ENCODE measurements around the gene SAV1.
A peak's percentile ranks its signal among the peaks of the same experiment; 100 is the strongest.
"Not testable (repeated sequence)": the region's sequence is repeated elsewhere in the genome, so short reads cannot be mapped to it uniquely, and the experiment has no call there.

The SAV1 gene

DNA sequence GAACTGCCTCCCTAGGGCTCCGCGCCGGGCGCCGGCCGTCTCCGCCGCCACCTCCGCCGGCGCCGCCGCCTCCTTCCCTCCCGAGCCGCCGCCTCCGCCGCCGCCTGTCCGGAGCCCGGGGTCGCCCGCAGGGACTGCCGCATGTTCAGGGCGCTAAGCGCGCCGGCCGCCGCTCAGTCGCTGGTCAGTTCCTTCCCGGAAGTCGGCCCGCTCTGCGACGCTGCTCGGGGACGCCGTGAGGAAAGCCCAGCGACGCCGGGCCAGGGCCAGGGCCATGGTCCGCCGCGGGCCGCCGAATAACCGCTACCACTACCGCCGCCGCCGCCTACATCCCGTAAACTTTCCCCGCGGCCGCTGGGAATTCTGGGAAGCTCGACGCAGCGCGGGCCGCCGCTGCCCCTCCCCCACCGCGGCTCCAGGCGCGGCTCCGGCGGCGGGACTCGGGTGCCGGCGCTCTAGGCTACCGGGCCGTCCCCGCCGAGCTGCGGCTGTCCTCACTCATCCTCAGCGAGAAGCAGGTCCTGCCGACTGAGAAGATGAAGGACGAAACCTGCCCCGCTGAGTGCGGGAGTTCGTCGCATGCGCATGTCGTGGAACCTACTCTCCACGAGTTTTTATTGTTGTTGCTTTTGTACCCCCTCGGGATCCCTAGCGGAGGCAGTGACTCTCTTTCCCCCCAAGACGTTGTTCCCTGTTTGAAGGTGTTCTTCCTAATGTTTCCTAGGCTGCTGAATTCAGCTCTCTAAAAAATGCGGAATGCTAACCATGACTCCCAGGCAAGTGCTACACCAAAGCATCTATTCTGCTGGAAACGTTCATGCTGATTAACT lies at the start of gene SAV1:
Gene SAV1 (minus strand): TSS at position 311 of the 830 bp plus-strand sequence. CDS start 339 bp downstream, outside the sequence.
- DNase-seq: peak; percentile 43 to 96 (median 77)

DNA sequence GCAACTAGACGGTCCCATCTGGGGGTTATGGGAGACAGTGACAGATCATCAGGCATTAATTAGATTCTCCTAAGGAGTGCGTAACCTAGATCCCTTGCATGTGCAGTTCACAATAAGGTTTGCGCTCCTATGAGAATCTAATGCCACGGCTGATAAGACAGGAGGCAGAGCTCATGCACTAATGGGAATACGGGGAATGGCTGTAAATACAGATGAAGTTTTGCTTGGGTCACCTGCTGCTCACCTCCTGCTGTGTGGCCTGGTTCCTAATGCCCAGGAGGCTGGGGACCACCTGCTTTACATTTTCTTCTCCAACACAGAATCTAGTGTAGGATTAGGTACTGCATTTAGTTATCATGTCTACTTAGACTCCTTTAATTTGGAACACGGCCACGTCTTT lies 49.7 kb upstream of the SAV1 start:
- DNase-seq: no peak

DNA sequence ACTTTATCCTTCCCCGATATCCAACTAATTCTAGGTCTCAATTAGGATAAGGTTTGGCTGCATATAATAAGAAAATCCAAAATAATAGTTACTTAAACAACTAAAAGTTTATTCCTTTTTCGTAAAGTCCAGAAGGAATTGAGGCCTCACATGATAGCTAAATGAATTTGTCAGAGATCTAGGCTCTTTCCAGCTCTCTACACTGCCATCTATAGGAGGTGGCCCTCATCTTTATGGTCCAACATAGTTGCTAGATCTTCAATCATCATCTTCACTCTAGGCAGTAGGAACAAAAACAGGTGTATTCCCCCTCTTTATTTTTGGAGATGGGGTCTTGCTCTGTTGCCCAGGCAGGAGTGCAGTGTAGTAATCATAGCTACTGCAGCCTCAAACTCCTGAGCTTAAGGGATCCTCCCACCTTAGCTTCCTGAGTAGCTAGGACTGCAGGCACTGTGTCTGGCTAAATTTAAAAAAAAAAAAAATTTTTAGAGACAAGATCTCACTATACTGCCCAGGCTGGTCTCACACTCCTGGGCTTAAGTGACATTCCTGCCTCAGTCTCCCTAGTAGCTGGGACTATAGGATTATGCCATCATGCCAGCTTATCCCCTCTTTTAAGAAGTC lies 46.5 kb upstream of the SAV1 start:
- DNase-seq: peak in 7 of 51 donors; percentile 0 to 20 (median 6)

DNA sequence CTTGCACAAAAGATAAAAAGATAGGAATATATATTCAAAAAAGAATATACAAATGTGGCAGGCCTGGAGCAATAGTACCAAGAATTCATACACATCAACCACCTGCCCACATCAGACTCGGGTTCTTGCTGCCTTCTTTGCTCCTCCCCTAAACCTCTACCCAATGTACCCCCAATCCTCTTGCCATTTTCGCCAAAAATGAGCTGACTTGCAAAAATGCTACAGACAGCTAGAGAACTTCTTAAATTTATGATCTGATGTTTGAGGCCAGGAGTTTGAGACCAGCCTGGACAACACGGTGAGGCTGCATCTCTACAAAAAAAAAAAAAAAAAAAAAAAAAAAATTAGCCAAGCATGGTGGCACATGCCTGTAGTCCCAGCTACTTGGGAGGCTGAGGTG lies 42.9 kb upstream of the SAV1 start:
- DNase-seq: no peak

DNA sequence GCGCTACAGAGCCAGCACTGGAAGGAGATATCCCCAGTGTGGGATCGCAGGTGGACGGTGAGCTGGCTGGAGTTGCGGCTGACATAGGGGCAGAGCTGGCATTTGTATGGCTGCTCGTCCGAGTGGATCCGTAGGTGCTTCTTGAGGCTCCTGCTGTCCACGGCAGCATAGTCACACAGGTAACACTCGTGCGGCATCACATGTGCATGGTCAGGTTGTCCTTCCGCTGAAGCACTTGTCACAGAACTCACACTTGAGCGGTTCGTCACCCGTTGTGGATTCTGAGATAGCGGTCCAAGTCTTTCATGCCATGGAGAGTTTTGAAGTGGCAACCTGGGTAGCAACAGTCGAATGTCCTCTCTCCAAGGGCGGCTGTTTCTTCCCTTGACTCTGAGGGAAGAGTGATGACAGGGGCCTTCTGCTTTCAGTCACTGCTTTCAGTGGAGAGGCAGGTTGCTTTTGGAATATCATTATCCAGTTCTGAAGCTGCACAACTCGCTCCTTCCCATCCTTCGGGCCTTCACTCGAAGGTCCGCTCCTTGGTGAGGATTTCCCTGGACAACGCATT lies 37.0 kb upstream of the SAV1 start:
- DNase-seq: no peak

DNA sequence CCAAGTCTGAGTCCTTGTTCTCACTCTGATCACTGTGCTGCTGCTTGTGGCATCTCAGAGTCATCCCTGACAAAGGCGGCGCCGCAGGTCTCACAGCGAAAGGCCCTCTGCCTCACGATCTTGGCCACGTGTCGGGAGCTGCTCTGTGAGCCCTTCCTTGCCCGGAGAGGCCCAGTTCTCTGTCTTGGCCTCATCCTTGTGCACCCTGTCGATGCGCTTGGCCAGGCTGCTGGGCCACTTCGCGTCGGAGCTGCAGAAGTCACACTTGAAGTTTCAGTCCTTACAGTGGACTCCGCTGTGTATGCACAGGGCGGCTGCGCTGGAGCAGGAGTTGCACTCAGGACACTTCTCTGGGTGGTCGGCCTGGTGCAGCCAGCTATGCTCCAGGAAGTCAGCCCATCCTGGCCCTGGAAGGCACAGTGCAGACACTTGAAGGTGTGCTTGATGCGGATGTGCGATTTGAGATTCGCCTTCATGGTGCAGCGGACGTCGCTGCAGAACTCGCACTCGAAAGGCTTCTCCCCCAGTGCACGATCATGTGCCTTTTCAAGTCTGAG lies 36.4 kb upstream of the SAV1 start:
- DNase-seq: no peak

DNA sequence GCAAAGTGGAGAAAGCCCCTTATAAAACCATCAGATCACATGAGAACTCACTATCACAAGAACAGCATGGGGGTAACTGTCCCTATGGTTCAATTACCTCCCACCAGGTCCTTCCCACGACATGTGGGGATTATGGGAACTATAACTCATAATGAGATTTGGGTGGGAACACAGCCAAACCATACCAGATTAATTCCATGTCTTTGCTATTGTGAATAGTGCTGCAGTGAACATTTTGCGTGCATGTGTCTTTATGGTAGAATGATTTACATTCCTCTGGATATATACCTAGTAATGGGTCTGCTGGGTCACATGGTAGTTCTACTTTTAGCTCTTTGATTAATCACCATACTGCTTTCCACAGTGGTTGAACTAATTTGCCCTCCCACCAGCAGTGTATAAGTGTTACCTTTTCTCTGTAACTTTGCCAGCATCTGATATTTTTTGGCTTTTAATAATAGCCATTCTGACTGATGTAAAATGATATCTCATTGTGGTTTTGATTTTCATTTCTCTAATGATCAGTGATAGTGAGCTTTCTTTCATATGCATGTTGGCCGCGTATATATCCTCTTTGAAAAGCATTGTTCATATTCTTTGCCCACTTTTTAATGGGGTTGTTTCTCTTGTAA lies 29.7 kb upstream of the SAV1 start:
- DNase-seq: no peak

DNA sequence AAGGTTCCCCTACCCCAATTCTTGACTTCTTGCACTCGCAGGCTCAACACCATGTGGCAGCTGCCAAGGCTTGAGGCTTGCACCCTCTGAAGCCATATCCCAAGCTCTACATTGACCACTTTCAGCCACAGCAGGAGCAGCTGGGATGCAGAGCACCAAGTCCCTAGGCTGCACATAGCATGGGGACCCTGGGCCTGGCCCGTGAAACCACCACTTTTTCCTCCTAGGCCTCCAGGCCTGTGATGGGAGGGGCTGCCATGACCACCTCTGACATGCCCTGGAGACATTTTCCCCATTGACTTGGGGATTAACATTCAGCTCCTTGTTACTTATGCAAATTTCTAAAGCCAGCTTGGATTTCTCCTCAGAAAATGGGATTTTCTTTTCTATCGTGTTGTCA lies 26.2 kb upstream of the SAV1 start:
- not testable (repeated sequence) for DNase-seq

DNA sequence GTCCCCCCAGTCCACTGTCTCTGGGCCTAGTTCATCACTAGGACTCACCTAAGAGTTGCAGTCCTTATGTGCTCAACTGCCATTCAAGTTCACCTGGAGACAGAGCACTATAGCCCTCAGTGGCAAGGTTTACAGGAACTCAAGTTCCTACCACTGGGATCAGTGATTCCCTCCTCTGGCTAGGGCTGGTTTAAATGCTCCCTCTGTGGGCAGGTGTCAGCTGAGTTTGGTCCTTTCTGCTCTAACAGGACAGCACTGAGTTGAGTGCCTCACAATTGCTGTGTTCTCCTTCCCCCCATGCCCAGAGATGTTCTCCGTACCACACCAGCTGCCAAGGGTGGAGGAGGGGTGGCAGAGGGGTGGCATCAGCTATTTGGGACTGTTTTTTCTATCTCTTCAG lies 20.8 kb upstream of the SAV1 start:
- DNase-seq: no peak

DNA sequence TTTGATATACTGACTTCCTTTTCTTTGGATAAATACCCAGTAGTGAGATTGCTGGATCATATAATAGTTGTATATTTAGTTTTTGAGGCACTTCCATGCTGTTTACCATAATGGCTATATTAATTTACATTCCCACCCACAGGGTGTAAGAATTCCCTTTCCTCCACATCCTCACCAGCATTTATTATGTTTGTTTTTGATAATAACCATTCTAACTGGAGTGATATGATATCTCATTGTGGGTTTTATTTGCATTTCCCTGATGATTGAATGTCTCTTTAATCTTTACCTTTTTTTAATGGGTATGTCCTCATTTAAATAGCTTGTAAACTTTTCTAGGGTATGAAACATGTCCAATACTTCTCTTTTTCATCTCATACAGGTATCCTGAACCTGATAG lies 11.6 kb upstream of the SAV1 start:
- no peak for DNase-seq

DNA sequence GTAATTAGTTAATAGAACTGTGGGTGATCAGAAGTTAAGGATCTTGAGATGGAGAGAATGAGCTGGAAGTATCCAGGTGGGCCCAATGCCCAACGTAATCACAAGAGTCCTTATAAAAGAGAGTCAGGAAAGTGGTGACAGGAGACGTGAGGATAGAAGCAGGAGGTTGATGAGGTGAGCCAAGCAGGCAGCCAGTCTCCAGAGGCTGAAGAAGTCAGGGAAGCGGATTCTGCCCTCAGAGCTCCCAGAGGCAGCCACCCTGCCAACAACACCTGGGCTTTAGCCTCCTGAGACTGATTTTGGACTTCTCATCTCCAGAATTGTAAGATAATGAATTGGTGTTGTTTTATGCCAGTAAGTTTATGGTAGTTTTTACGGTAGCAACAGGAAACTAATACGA lies 10.1 kb upstream of the SAV1 start:
- no peak for DNase-seq

DNA sequence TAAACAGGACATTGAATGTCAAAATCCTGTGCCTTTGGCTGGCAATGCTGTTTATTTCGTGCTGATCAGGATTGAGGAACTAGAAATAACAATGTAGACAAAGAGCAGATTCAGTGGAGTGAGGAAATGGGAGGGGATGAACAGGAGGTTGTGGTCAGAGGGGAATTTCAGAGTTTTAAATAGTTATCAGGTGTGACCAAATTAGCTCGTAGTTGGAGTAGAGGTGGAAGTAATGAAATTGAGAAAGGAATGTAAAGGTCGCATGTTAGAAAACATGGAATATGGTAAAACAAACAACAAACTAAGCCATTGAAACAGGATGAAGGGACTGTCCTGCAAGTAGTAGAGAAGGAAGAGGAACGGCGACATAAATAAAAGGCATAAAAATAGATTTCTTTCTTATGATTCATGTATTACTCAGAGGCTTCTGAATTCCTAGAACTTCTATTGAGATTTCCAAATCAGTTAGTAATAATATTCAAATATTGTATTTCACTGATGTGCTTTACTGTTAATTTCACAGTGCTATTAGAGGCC lies 9.5 kb upstream of the SAV1 start:
- no peak for DNase-seq

DNA sequence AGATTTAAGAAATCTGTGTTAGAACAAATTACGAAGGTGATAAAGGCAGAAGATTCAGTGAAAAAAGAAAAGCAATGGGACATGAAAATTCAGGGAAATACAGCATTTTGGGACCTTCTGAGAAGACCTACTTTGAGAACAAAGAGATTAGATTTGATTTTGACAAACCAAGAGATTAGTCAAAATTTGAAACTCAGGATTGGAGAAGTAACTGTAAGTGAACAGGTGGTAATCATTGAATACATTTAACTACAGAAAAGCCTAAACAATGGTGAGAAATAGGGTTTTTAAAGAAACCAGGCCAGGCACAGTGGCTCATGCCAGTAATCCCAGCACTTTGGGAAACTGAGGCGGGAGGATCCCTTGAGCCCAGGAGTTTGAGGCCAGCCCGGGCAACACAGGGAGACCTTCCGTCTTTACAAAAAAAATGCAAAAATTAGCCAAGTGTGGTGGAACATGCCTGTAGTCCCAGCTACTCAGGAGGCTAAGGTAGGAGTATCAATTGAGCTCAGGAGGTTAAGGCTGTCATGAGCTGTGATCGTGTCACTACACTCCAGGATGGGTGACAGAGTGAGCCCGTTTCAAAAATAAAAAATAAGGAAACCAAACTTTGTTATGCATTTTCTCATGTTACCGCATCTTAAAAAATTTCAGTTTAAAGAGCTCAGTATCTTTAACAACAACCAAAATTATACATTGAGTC lies 8.9 kb upstream of the SAV1 start:
- DNase-seq: no peak

DNA sequence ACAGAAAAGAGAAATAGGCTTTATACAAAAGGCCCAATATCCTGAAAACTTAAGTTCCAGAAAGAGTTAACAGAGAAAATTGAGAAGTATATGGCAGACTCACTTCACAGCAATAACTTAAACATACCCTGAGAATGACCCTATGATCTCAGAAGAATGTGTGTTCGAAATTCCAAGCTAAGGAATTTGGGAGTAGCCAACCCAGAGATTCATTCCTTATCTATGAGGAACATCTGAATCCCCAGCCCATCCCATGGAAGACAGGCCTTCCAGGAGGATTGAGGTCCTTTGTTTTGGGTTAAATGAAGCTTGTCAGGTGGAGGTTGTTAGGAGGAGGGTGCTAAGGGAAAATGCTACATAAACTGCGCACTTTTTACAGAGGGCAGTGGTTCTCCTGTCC lies 7.5 kb upstream of the SAV1 start:
- DNase-seq: no peak

DNA sequence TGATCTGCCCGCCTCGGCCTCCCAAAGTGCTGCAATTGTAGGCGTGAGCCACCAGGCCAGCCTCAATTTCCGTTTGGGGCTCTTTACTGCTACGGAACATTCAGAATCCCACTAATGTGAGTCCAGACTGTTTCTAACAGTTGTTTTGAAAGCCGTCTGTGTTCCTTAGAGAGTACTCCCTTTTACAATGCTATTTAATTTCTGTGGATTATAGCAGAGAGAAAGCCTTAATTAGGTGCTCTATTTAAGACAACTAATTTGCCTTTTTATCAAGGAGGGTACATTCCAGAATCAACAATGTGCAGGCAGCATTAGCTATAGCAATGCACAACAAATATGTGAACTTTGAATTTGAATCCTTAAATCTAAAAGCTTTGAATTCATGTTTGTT lies 2.8 kb upstream of the SAV1 start:
- DNase-seq: no peak

DNA sequence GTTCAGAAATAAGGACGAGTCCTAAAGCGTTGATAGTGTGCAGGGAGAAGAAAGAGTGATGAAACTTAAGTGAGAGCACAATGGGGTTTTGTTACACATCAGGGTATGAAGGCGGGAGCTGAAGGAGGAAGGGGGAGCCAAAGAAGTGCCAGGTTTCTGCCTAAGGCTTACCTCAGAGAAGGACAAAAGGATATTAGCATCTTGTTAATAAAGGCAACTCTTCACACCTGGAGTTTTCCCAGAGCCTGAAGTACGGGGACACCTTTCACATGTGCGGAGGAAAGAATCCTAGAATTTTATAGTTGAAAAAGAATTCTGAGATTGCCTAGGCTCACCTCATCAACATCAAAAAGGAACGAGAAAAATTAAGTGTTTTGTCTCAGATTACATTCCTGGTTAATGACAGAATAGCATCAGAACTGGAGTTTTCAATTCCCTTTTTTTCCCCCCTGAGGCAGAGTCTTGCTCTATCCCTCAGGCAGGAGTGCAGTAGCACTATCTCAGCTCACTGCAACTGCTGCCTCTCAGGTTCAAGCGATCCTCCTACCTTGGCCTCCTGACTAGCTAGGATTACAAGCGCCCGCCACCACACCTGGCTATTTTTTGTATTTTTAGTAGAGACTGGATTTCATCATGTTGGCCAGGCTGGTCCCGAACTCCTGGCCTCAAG lies 2.2 kb upstream of the SAV1 start:
- DNase-seq: no peak

DNA sequence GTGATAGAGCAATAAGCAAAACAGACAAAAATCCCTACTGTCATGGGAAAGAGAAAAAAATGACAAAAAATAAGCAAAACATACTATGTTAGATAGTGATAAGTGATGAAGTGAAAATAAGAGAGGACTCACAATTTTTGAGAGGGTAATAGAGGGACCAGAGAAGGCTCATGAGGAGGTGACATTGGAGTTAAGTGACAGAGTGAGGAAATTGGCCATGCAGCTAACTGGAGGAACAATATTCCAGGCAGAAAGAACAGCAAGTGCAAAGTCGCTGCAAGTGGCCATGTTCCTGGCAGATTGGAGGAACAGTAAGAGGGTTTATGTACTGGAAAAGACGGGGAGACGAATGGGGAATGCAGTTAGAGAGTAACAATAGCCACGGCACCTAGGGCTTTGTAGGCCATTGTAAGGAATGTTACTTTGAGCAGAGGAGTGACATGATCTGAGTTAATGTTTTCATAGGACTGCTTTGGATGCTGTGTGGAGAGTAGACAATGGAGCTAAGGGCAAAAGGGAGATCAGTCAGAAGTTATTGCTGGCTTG lies 1.4 kb upstream of the SAV1 start:
- peak in 1 of 51 donors; percentile 5 for DNase-seq

DNA sequence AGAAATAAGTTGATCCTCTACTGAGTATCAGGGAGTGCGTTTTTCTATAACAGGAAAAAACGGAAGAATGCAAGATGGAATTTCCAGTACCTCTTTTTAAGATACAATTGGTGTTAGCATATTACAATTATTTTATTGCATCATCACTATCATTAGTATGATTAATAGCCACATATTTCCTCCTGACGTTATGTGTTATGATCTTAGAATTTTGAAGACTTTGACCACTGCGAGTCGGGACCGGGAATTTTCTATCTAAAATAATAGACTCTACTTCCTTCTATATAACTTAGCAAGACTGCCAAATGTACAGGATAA lies 679 bp upstream of the SAV1 start:
- no peak for DNase-seq

DNA sequence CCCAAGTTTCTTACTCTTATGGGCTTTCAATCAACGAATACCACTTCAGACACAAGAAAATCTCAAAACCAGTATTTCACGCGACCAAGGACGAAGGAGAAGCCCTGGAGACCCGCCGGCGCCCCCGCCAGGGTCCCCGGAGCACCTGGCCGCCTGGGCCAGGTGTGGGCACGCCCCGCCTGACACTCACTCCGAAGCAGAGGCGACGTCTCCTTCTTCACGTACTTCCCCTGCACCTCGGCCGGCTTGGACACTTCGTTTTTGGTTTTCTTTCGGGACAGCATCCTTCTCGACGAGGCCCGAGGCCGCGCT lies 466 bp downstream of the SAV1 start:
- peak in 6 of 51 donors; percentile 37 to 75 (median 58) for DNase-seq
